Activated CD8-positive, alpha-beta memory T cell treated with anti-CD3 and anti-CD28 coated beads, Interleukin-2, amount 10 ng/mL, durations not matched to agents 7 days and 5 days (primary cell): Measurements from ENCODE around the gene ASXL1. TPM values are rescaled to one million over a fixed set of nuclear protein-coding genes. Genes with fewer than 3 reads are reported as not detected.
"Not testable (repeated sequence)": the region's sequence is repeated elsewhere in the genome, so short reads cannot be mapped to it uniquely, and the experiment has no call there.

Experiments used
- ATAC-seq: fragments of 150-1000 bp; cut with Tn5 transposase; one replicate; pipeline ENCODE4 v1.10.0; 2021; ENCODE audit warnings: moderate library complexity
- CTCF ChIA-PET: fragments of 350-600 bp; sonication (Branson Sonifier 250); formaldehyde crosslinking; loops from one replicate; lab custom pipeline; 2021; ENCODE audit warnings: antibody characterized with exemption; lab: Charles Lee
- DNase-seq: peaks from one replicate; pipeline ENCODE4 v3.0.0-alpha.2; 2020
- H3K27ac Mint-ChIP-seq: one replicate; pipeline ENCODE4 v1.8.0; 2021; ENCODE audit warnings: mild to moderate bottlenecking, mixed read lengths
- H3K27me3 Mint-ChIP-seq: one replicate; pipeline ENCODE4 v1.8.0; 2021; ENCODE audit warnings: mixed read lengths
- H3K36me3 Mint-ChIP-seq: one replicate; pipeline ENCODE4 v1.8.0; 2021; ENCODE audit warnings: mild to moderate bottlenecking, mixed read lengths
- H3K4me1 Mint-ChIP-seq: one replicate; pipeline ENCODE4 v1.8.0; 2021; ENCODE audit warnings: mixed read lengths
- H3K4me3 Mint-ChIP-seq: one replicate; pipeline ENCODE4 v1.8.0; 2021; ENCODE audit warnings: mild to moderate bottlenecking, moderate library complexity, mixed read lengths
- H3K9me3 Mint-ChIP-seq: one replicate; pipeline ENCODE4 v1.8.0; 2022; ENCODE audit warnings: low read depth, mixed read lengths
- total RNA-seq, 2 experiments: library from RNA; stranded (reverse); gene quantifications; one replicate each; pipeline ENCODE4 v1.2.3, GENCODE V29; 2021

The ASXL1 gene
- 100 to 1,000 TPM; 134 to 135 TPM for total RNA-seq

GRCh38 chr20:32357869-32358631 lies at the start of gene ASXL1:
Gene ASXL1 (plus strand): TSS chr20:32358331. CDS start chr20:32358776, 445 bp downstream.
- DNase-seq: peak; percentile 98
- H3K9me3 Mint-ChIP-seq: no peaks in the 10 kb centered on the region
- H3K27me3 Mint-ChIP-seq: no peaks in the 10 kb centered on the region
- peaks cover 69% of the 10 kb centered on the region for H3K4me1 Mint-ChIP-seq
- H3K4me3 Mint-ChIP-seq: peak within 1 kb of the TSS; percentile 92
- peaks cover 21% of the 10 kb centered on the region for H3K36me3 Mint-ChIP-seq
- CTCF ChIA-PET: interaction anchor here (0.7 to 1.9 kb wide), 4 partner anchors 16 to 82 kb away, joined by 3 to 6 read pairs (median 4); no protein-coding TSS in a partner anchor
- peak within 1 kb of the TSS; percentile 100 for H3K27ac Mint-ChIP-seq
- peak; percentile 88 for ATAC-seq

- H3K9me3 Mint-ChIP-seq: no peaks in the 10 kb centered on the region
- DNase-seq (no peak), ATAC-seq (no peak)
- H3K27me3 Mint-ChIP-seq: no peaks in the 10 kb centered on the region
- CTCF ChIA-PET: no interaction called here
- peaks cover 54% of the 10 kb centered on the region for H3K36me3 Mint-ChIP-seq
- H3K4me3 Mint-ChIP-seq: no peak overlapping the region
- no peak overlapping the region for H3K27ac Mint-ChIP-seq
- H3K4me1 Mint-ChIP-seq: peaks cover 6% of the 10 kb centered on the region
Observed at GRCh38 chr20:32312718-32313424, 45.3 kb upstream of the ASXL1 start.

- Mint-ChIP-seq H3K27me3 (no peaks in the 10 kb centered on the region), H3K4me1 (peaks cover 8% of the 10 kb centered on the region), H3K9me3 (no peaks in the 10 kb centered on the region), H3K27ac (no peak overlapping the region), H3K4me3 (no peak overlapping the region), H3K36me3 (peaks cover 56% of the 10 kb centered on the region)
- no peak for ATAC-seq
- DNase-seq: no peak
- CTCF ChIA-PET: no interaction called here
Observed at GRCh38 chr20:32314768-32315167, 43.4 kb upstream of the ASXL1 start.

GRCh38 chr20:32315399-32315798 lies 42.7 kb upstream of the ASXL1 start:
- H3K27me3 Mint-ChIP-seq: no peaks in the 10 kb centered on the region
- H3K4me1 Mint-ChIP-seq: peaks cover 8% of the 10 kb centered on the region
- H3K4me3 Mint-ChIP-seq: no peak overlapping the region
- ATAC-seq (no peak), DNase-seq (no peak)
- H3K9me3 Mint-ChIP-seq: no peaks in the 10 kb centered on the region
- no peak overlapping the region for H3K27ac Mint-ChIP-seq
- peaks cover 51% of the 10 kb centered on the region for H3K36me3 Mint-ChIP-seq
- CTCF ChIA-PET: no interaction called here

GRCh38 chr20:32315891-32316290 lies 42.2 kb upstream of the ASXL1 start:
- no peak for DNase-seq
- ATAC-seq: no peak
- H3K4me1 Mint-ChIP-seq: peaks cover 8% of the 10 kb centered on the region
- no peak overlapping the region for H3K27ac Mint-ChIP-seq
- no peaks in the 10 kb centered on the region for H3K9me3 Mint-ChIP-seq
- no peak overlapping the region for H3K4me3 Mint-ChIP-seq
- H3K36me3 Mint-ChIP-seq: peaks cover 49% of the 10 kb centered on the region
- CTCF ChIA-PET: no interaction called here
- H3K27me3 Mint-ChIP-seq: no peaks in the 10 kb centered on the region

GRCh38 chr20:32316667-32317066 lies 41.5 kb upstream of the ASXL1 start:
- peak overlapping the region; percentile 20 for H3K27ac Mint-ChIP-seq
- H3K9me3 Mint-ChIP-seq: no peaks in the 10 kb centered on the region
- no peak overlapping the region for H3K4me3 Mint-ChIP-seq
- DNase-seq (no peak), ATAC-seq (no peak)
- no peaks in the 10 kb centered on the region for H3K27me3 Mint-ChIP-seq
- H3K4me1 Mint-ChIP-seq: peaks cover 10% of the 10 kb centered on the region
- CTCF ChIA-PET: interaction anchor here (1.0 kb wide), 1 partner anchor 25 kb away, joined by 3 read pairs; no protein-coding TSS in a partner anchor
- H3K36me3 Mint-ChIP-seq: peaks cover 50% of the 10 kb centered on the region

- no peak for ATAC-seq
- CTCF ChIA-PET: no interaction called here
- DNase-seq: no peak
- H3K4me1 Mint-ChIP-seq: peaks cover 6% of the 10 kb centered on the region
- H3K27me3 Mint-ChIP-seq: no peaks in the 10 kb centered on the region
- H3K36me3 Mint-ChIP-seq: peaks cover 41% of the 10 kb centered on the region
- H3K27ac Mint-ChIP-seq: no peak overlapping the region
- no peak overlapping the region for H3K4me3 Mint-ChIP-seq
- no peaks in the 10 kb centered on the region for H3K9me3 Mint-ChIP-seq
Observed at GRCh38 chr20:32319100-32319499, 39.0 kb upstream of the ASXL1 start.

GRCh38 chr20:32320305-32320704 lies 37.8 kb upstream of the ASXL1 start:
- Mint-ChIP-seq H3K4me3 (no peak overlapping the region), H3K36me3 (peaks cover 34% of the 10 kb centered on the region), H3K9me3 (no peaks in the 10 kb centered on the region), H3K27me3 (no peaks in the 10 kb centered on the region), H3K4me1 (peaks cover 6% of the 10 kb centered on the region), H3K27ac (no peak overlapping the region)
- CTCF ChIA-PET: interaction anchor here (1.2 kb wide), 1 partner anchor 12 kb away, joined by 3 read pairs; no protein-coding TSS in a partner anchor
- DNase-seq (no peak), ATAC-seq (no peak)

GRCh38 chr20:32321390-32321789 lies 36.7 kb upstream of the ASXL1 start:
- H3K36me3 Mint-ChIP-seq: peaks cover 28% of the 10 kb centered on the region
- CTCF ChIA-PET: interaction anchor here (1.1 kb wide), 1 partner anchor 12 kb away, joined by 3 read pairs; no protein-coding TSS in a partner anchor
- peak overlapping the region; percentile 36 for H3K27ac Mint-ChIP-seq
- peaks cover 8% of the 10 kb centered on the region for H3K4me1 Mint-ChIP-seq
- DNase-seq: no peak
- H3K27me3 Mint-ChIP-seq: no peaks in the 10 kb centered on the region
- H3K4me3 Mint-ChIP-seq: no peak overlapping the region
- peak; percentile 35 for ATAC-seq
- no peaks in the 10 kb centered on the region for H3K9me3 Mint-ChIP-seq

GRCh38 chr20:32322260-32322659 lies 35.9 kb upstream of the ASXL1 start:
- H3K9me3 Mint-ChIP-seq, DNase-seq, ATAC-seq, H3K27ac Mint-ChIP-seq, H3K27me3 Mint-ChIP-seq, H3K4me1 Mint-ChIP-seq, H3K4me3 Mint-ChIP-seq: not testable (repeated sequence)
- H3K36me3 Mint-ChIP-seq: peaks cover 27% of the 10 kb centered on the region
- CTCF ChIA-PET: interaction anchor here (1.1 kb wide), 1 partner anchor 13 kb away, joined by 3 read pairs; no protein-coding TSS in a partner anchor

- CTCF ChIA-PET: interaction anchor here (0.5 to 1.0 kb wide), 5 partner anchors 10 to 450 kb away, joined by 3 to 4 read pairs (median 3); no protein-coding TSS in a partner anchor
- H3K36me3 Mint-ChIP-seq: peaks cover 26% of the 10 kb centered on the region
- H3K9me3 Mint-ChIP-seq, H3K4me1 Mint-ChIP-seq, H3K27me3 Mint-ChIP-seq, H3K4me3 Mint-ChIP-seq, H3K27ac Mint-ChIP-seq, ATAC-seq, DNase-seq: not testable (repeated sequence)
Observed at GRCh38 chr20:32323761-32324160, 34.4 kb upstream of the ASXL1 start.

GRCh38 chr20:32325706-32326503 lies 32.2 kb upstream of the ASXL1 start:
- no peak overlapping the region for H3K27ac Mint-ChIP-seq
- CTCF ChIA-PET: interaction anchor here (0.6 to 1.5 kb wide), 3 partner anchors 8 to 34 kb away, joined by 3 to 4 read pairs (median 3); no protein-coding TSS in a partner anchor
- H3K4me1 Mint-ChIP-seq: peaks cover 13% of the 10 kb centered on the region
- no peak overlapping the region for H3K4me3 Mint-ChIP-seq
- H3K9me3 Mint-ChIP-seq: no peaks in the 10 kb centered on the region
- DNase-seq (no peak), ATAC-seq (no peak)
- H3K36me3 Mint-ChIP-seq: peaks cover 34% of the 10 kb centered on the region
- no peaks in the 10 kb centered on the region for H3K27me3 Mint-ChIP-seq

GRCh38 chr20:32326504-32326845 lies 31.7 kb upstream of the ASXL1 start:
- Mint-ChIP-seq H3K36me3 (peaks cover 36% of the 10 kb centered on the region), H3K27ac (no peak overlapping the region), H3K4me1 (peaks cover 17% of the 10 kb centered on the region), H3K9me3 (no peaks in the 10 kb centered on the region), H3K27me3 (no peaks in the 10 kb centered on the region), H3K4me3 (no peak overlapping the region)
- ATAC-seq (no peak), DNase-seq (no peak)
- CTCF ChIA-PET: interaction anchor here (1.5 kb wide), 1 partner anchor 10 kb away, joined by 3 read pairs; no protein-coding TSS in a partner anchor
